GM12878 (cell line): Measurements from ENCODE around the gene PGBD5. TPM values are rescaled to one million over a fixed set of nuclear protein-coding genes. Genes with fewer than 3 reads are reported as not detected.

Source experiments
- ATAC-seq: fragments of 200-7000 bp; cut with Tn5 transposase; 3 replicates; pipeline ENCODE4 v1.9.1; 2020; ENCODE audit warnings: mild to moderate bottlenecking, moderate library complexity
- BruUV-seq: library from RNA; stranded (reverse); fragments of 400-500 nt; replicated peaks from 2 replicates; lab custom pipeline; 2021; lab: Mats Ljungman, UMichigan
- CTCF ChIA-PET: fragments of 300-600 bp; sonication (Branson Sonifier 250); formaldehyde crosslinking; extraction: SDS; loops from one replicate; lab custom pipeline; 2021; ENCODE audit warnings: inconsistent platforms; lab: Yijun Ruan, JAX
- POLR2A ChIA-PET: fragments of 350-600 bp; formaldehyde crosslinking; extraction: SDS; loops from one replicate; lab custom pipeline; 2021; ENCODE audit warnings: inconsistent platforms; lab: Charles Lee
- RAD21 ChIA-PET: fragments of 300-600 bp; sonication (Branson Sonifier 250); formaldehyde crosslinking; loops from one replicate; lab custom pipeline; 2023; ENCODE audit warnings: antibody characterized with exemption; ENCODE audit not compliant: unreplicated experiment; lab: Charles Lee
- SMC1A ChIA-PET: fragments of 300-600 bp; sonication (Branson Sonifier 250); formaldehyde crosslinking; loops from one replicate; lab custom pipeline; 2023; ENCODE audit not compliant: unreplicated experiment, uncharacterized antibody; lab: Charles Lee
- DNase-seq: peaks from one replicate; pipeline ENCODE4 v3.0.0-alpha.2; 2011; ENCODE audit warnings: low read depth, low spot score
- FAIRE-seq: peaks from 3 replicates; lab custom pipeline; 2011; peaks lifted over from hg19 to GRCh38; lab: Jason Lieb, UNC
- H2AFZ ChIP-seq: 2 replicates; pipeline ENCODE4 v1.6.0; 2011; ENCODE audit warnings: low read depth, low read length, control low read depth; ENCODE audit not compliant: control insufficient read depth
- H3K27ac ChIP-seq: 2 replicates; pipeline ENCODE4 v1.5.1; 2011; ENCODE audit warnings: control low read depth; ENCODE audit not compliant: control insufficient read depth, insufficient read depth
- H3K27me3 ChIP-seq, 2 experiments: replicated peaks in 1 of 2; 2 replicates each; pipeline versions ENCODE4 v1.6.0 to v1.6.1; 2011; ENCODE audit warnings: low read length in 1 of 2; ENCODE audit not compliant: control insufficient read depth in 2 of 2, insufficient read depth in 2 of 2
- H3K36me3 ChIP-seq, 2 experiments: 2 replicates each; pipeline ENCODE4 v1.5.1; 2011; ENCODE audit warnings: low read length in 1 of 2; ENCODE audit not compliant: control insufficient read depth in 2 of 2, insufficient read depth in 2 of 2
- H3K4me1 ChIP-seq: 2 replicates; pipeline ENCODE4 v1.6.1; 2011; ENCODE audit warnings: mild to moderate bottlenecking, low read length, moderate library complexity, mixed read lengths; ENCODE audit not compliant: control insufficient read depth, insufficient read depth
- H3K4me2 ChIP-seq: 2 replicates; pipeline ENCODE4 v1.6.0; 2011; ENCODE audit warnings: control low read depth; ENCODE audit not compliant: control insufficient read depth, insufficient read depth
- H3K4me3 ChIP-seq: fragments of 200-600 bp; sonication (generic); 2 replicates; pipeline ENCODE4 v1.5.1; 2016
- H3K79me2 ChIP-seq: 2 replicates; pipeline ENCODE4 v1.6.0; 2011; ENCODE audit warnings: low read length; ENCODE audit not compliant: control insufficient read depth, insufficient read depth
- H3K9ac ChIP-seq: 2 replicates; pipeline ENCODE4 v1.8.0; 2011; ENCODE audit warnings: low read length, control low read depth, mixed read lengths; ENCODE audit not compliant: control insufficient read depth, insufficient read depth
- H3K9me3 ChIP-seq: replicated peaks from 3 replicates; pipeline ENCODE4 v1.5.1; 2011; ENCODE audit warnings: mild to moderate bottlenecking, low read length; ENCODE audit not compliant: control insufficient read depth, insufficient read depth
- H4K20me1 ChIP-seq: 2 replicates; pipeline ENCODE4 v1.6.0; 2011; ENCODE audit not compliant: control insufficient read depth, insufficient read depth
- ATF2 ChIP-seq: IDR thresholded peaks from 2 replicates; pipeline ENCODE4 v1.6.1; 2012; ENCODE audit warnings: low read length, inconsistent platforms
- CEBPZ ChIP-seq: fragments of 150-350 bp; IDR thresholded peaks from 2 replicates; pipeline ENCODE4 v1.6.1; 2016; ENCODE audit warnings: low read depth, low read length
- EZH2 ChIP-seq: IDR thresholded peaks from 2 replicates; pipeline ENCODE4 v1.6.1; 2012; ENCODE audit warnings: low read depth, mild to moderate bottlenecking, control low read depth, inconsistent platforms, low read length, borderline replicate concordance; ENCODE audit not compliant: control insufficient read depth
- FOXK2 ChIP-seq: fragments of 450-650 bp; IDR thresholded peaks from 2 replicates; pipeline ENCODE4 v1.6.1; 2017; ENCODE audit warnings: mild to moderate bottlenecking, moderate library complexity
- HCFC1 ChIP-seq: fragments of 150-350 bp; IDR thresholded peaks from 2 replicates; pipeline ENCODE4 v1.6.1; 2014; ENCODE audit warnings: low read length
- HSF1 ChIP-seq: fragments of 150-350 bp; IDR thresholded peaks from 2 replicates; pipeline ENCODE4 v1.6.1; 2014; ENCODE audit warnings: mild to moderate bottlenecking, low read depth, low read length
- PML ChIP-seq: IDR thresholded peaks from 2 replicates; pipeline ENCODE4 v1.6.1; 2012; ENCODE audit warnings: low read length, inconsistent platforms
- POLR2AphosphoS5 ChIP-seq: IDR thresholded peaks from 2 replicates; pipeline ENCODE4 v1.6.1; 2011; ENCODE audit warnings: mild to moderate bottlenecking, low read length, inconsistent platforms
- TARDBP ChIP-seq: IDR thresholded peaks from 2 replicates; pipeline ENCODE4 v1.6.1; 2016; ENCODE audit warnings: borderline replicate concordance
- ZBED1 ChIP-seq: IDR thresholded peaks from 2 replicates; pipeline ENCODE4 v1.6.1; 2016; ENCODE audit warnings: borderline replicate concordance
- WGBS: methylation state at CpG from one replicate; pipeline ENCODE4 v1.1.6; 2016; ENCODE audit warnings: low lambda C conversion rate; ENCODE audit not compliant: insufficient replicate concordance, insufficient coverage; ENCODE audit errors: missing lambda C conversion rate; 5-methylcytosine and 5-hydroxymethylcytosine counted together
- in situ Hi-C: fragments of 300-500 bp; cut with MboI; formaldehyde crosslinking; loops from 9 replicates; pipeline ENCODE4 v1.14.3; 2018; ENCODE audit warnings: mixed read lengths
- intact Hi-C: fragments of 100-400 bp; cut with micrococcal nuclease; formaldehyde crosslinking; loops from one replicate; pipeline ENCODE4 v1.14.2; 2022; ENCODE audit not compliant: unreplicated experiment
- polyA plus RNA-seq, 11 experiments: library from polyadenylated mRNA; depleted of rRNA in 4 of 11; unstranded in 6 of 11; stranded (reverse) in 5 of 11; fragments of >200 nt; fragmentation: Nextera tagmentation in 4 of 11; fragmentation: Illumina TruSeq in 1 of 11; extraction: Ambion mirVana in 4 of 11; extraction: Trizol in 1 of 11; gene quantifications; 1 replicate in 1 of 11; 2 replicates in 10 of 11; pipeline versions ENCODE4 v1.2.1 to v1.2.3, GENCODE V29; 2011 to 2016; ENCODE audit warnings: inconsistent platforms in 2 of 11, missing spikeins in 2 of 11, low read depth in 1 of 11
- total RNA-seq, 4 experiments: library from RNA; depleted of rRNA in 3 of 4; stranded (reverse); fragments of >200 nt in 3 of 4; fragmentation: Illumina TruSeq in 1 of 4; extraction: Trizol in 1 of 4; gene quantifications; 2 replicates each; pipeline versions ENCODE4 v1.2.1 to v1.2.3, GENCODE V29; 2013 to 2021

PGBD5 gene
- total and polyA plus RNA-seq, 10 of the 15 experiments (the other 5 are each of a cell fraction or from before 2014, with no cell fraction given), result 0.03 TPM; not detected in 9

- Histone ChIP-seq H3K9ac (no peak overlapping the region), H3K79me2 (no peaks in the 10 kb centered on the region), H3K4me2 (no peak overlapping the region), H3K27me3 (no peaks in the 10 kb centered on the region; a peak in 1 of 4 replicates), H3K36me3 (no peaks in the 10 kb centered on the region), H3K4me3 (no peak overlapping the region), H4K20me1 (no peaks in the 10 kb centered on the region), H3K9me3 (no peaks in the 10 kb centered on the region), H3K27ac (no peak overlapping the region), H3K4me1 (no peaks in the 10 kb centered on the region), H2AFZ (no peak overlapping the region)
- TF ChIP-seq EZH2, result no peak
- TF ChIP-seq HCFC1, result no peak
- TF ChIP-seq ATF2, result no peak
- TF ChIP-seq HSF1, result no peak
- no peak for TF ChIP-seq POLR2AphosphoS5
- TF ChIP-seq PML, result no peak
- no peak for TF ChIP-seq TARDBP
- TF ChIP-seq FOXK2, result no peak
- TF ChIP-seq CEBPZ, result no peak
- no peak for TF ChIP-seq ZBED1
- intact Hi-C loops, result no loop called here
- ChIA-PET SMC1A (no interaction called here), POLR2A (no interaction called here), CTCF (no interaction called here), RAD21 (no interaction called here)
- ATAC-seq, result no peak
- WGBS, result 43% methylated on average over 2 of the region's 2 CpGs
- in situ Hi-C loops, result no loop called here
- no TSS peak for BruUV-seq
- DNase-seq, result no peak
- FAIRE-seq, result no peak
Observed at GRCh38 chr1:230408971-230409370, 17.2 kb downstream of the PGBD5 start.
